Right lobe of liver (tissue), 4 donors: ENCODE data around the gene NPAS1.

Source experiments
- POLR2A ChIP-seq: fragments of 450-650 bp; IDR thresholded peaks from one replicate; pipeline ENCODE4 v1.6.1; 2017; ENCODE audit warnings: antibody characterized with exemption, mild to moderate bottlenecking
- TF ChIP-seq, protein P1 (sequence below), 4 donors: fragments of 200-600 bp in 3 of 4; fragments of 450-650 bp in 1 of 4; IDR thresholded peaks; one replicate each; pipeline versions ENCODE4 v1.5.1 to v1.8.0; 2016 to 2022; ENCODE audit warnings: antibody characterized with exemption in 4 of 4, mild to moderate bottlenecking in 2 of 4
- donor health status: DM: no; HTN: no; CAD: no.
- donor health status: DM: no; HTN: no; CAD: no.
- donor health status: DM: no; HTN: yes; CAD: no.

DNA sequence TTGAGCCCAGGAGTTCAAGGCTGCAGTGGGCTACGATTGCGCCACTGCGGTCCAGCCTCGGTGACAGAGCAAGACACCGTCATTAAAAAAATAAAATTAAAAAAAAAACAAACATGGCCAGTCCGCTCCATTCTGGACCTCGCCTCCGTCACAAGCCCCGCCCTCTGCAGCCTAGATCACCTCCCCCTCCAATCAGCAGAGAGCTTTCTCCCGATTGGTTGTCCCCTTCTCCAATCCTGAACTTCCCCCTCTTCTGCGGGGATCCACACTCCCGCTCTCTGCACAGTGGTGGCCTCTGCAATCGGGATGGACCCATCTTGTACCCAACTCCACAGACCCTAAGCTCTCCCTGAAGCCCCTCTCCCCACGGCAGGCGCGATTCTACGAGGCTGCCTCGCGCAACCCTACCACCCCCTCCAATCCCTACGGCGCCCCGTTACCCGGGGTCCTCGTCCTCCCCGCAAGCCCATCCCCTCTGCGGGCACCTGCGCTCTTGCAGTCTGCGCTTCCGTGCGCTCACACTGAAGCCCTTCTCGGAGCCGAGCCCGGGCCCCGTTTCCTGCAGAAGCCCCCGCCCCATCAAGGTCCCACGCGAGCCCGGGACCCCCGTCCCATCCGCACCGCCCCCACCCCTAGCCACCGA lies 28.2 kb downstream of the NPAS1 start:
- TF ChIP-seq, protein P1, sequence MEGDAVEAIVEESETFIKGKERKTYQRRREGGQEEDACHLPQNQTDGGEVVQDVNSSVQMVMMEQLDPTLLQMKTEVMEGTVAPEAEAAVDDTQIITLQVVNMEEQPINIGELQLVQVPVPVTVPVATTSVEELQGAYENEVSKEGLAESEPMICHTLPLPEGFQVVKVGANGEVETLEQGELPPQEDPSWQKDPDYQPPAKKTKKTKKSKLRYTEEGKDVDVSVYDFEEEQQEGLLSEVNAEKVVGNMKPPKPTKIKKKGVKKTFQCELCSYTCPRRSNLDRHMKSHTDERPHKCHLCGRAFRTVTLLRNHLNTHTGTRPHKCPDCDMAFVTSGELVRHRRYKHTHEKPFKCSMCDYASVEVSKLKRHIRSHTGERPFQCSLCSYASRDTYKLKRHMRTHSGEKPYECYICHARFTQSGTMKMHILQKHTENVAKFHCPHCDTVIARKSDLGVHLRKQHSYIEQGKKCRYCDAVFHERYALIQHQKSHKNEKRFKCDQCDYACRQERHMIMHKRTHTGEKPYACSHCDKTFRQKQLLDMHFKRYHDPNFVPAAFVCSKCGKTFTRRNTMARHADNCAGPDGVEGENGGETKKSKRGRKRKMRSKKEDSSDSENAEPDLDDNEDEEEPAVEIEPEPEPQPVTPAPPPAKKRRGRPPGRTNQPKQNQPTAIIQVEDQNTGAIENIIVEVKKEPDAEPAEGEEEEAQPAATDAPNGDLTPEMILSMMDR (IDR thresholded peaks at IDR 0.05): no peak
- no peak for TF ChIP-seq POLR2A
